Measurements from ENCODE around the gene AGRN. TPM values are rescaled to one million over a fixed set of nuclear protein-coding genes. Genes with fewer than 3 reads are reported as not detected.

The AGRN gene
- total RNA-seq, 1 experiment from 2014 or later: 175 TPM

DNA sequence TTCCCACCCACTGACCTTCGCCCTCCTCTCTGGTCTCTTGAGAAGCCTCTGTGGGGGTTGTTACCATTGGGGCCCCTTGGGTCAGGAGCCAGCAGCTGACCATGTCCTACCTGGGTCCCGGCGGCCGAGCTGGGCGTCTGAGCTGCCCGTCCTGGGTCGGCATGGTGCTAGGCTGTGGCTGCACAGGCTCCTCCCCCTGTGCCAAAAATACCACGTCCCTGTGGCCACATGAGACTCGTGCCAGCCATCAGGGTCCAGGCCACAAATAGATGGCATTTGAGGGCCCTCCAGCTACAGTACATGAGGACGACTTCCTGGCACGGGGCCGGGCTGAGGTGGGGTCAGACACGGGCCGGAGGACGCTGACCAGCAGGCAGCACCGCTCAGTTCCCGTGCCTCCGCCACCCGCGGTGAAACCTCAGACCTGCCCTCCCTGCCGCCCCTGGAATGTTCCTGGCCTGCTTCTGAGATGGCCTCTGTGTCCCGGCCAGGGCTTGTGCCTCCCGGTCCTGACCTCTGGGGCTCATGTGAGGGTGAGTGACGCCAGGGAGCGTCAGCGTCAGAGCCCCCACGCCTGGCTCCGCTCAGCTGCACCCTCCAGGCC, 37.9 kb upstream of the AGRN start, which contains the start of gene PERM1:
Gene PERM1, minus strand, starts transcription at position 139 of the 604 bp plus-strand sequence. CDS start 1,064 bp downstream, outside the sequence.
- no peaks in the 10 kb centered on the region for H3K79me1 ChIP-seq (ENCODE audit: insufficient read depth, low read depth, low read length, poor library complexity, severe bottlenecking)
- peaks cover 2% of the 10 kb centered on the region; the same call in 1 of the 2 replicates for H3K27me3 ChIP-seq (ENCODE audit: insufficient read depth, low read length)
- H2BK12ac ChIP-seq (ENCODE audit: insufficient read length, low read depth, low read length): no peak within 1 kb of the TSS
- no peak within 1 kb of the TSS for H2BK120ac ChIP-seq (ENCODE audit: low read depth, low read length, poor library complexity, severe bottlenecking)
- no peak within 1 kb of the TSS for H3K27ac ChIP-seq (ENCODE audit: insufficient read length, low read depth, low read length)
- no peak within 1 kb of the TSS for H3K56ac ChIP-seq (ENCODE audit: insufficient read length, low read depth, low read length)
- no peak within 1 kb of the TSS for H3K9ac ChIP-seq (ENCODE audit: extremely low read depth, insufficient read length, low read length)
- H3K4ac ChIP-seq (ENCODE audit: low read depth, low read length): no peak within 1 kb of the TSS
- Mint-ChIP-seq H3K9me3 (peaks cover 4 to 6% of the 10 kb centered on the region in 2 experiments), H3K27ac (peak within 1 kb of the TSS in 1 of 3 experiments; percentile 95; a peak in 1 of 7 replicates), H3K4me1 (0 out of 4 replicates have a peak, but pooled peaks cover 0 to 4% of the 10 kb centered on the region in 2 experiments), H3K27me3 (ENCODE audit: low read depth) (peaks cover 75% of the 10 kb centered on the region), H3K36me3 (ENCODE audit: insufficient read depth in 1 of 3, low read depth in 3 of 3) (peaks cover 0 to 6% (median 4%) of the 10 kb centered on the region in 3 experiments; a peak in 4 of 7 replicates), H3K4me3 (no peak within 1 kb of the TSS)
- no peak within 1 kb of the TSS for H3K4me2 ChIP-seq (ENCODE audit: insufficient read depth, insufficient read length, low read length)
- H3K79me2 ChIP-seq (ENCODE audit: insufficient read depth, low read length): no peaks in the 10 kb centered on the region
- no peak within 1 kb of the TSS for H4K5ac ChIP-seq (ENCODE audit: insufficient read length, low read depth, low read length)
- H3K23me2 ChIP-seq (ENCODE audit: insufficient read length, low read depth, low read length, poor library complexity, severe bottlenecking): no peaks in the 10 kb centered on the region
- no CpG with 5 or more reads among the region's 28 CpGs for WGBS (ENCODE audit: extremely low coverage, insufficient read length, low lambda C conversion rate)
- H4K91ac ChIP-seq (ENCODE audit: insufficient read length, low read depth, low read length): no peak within 1 kb of the TSS
- H4K8ac ChIP-seq (replicated peaks; ENCODE audit: insufficient read length, low read depth, low read length): no peak within 1 kb of the TSS
- H2AK5ac ChIP-seq (ENCODE audit: insufficient read length, low read length): no peak within 1 kb of the TSS
- no peak for DNase-seq
- no peaks in the 10 kb centered on the region for H4K20me1 ChIP-seq (ENCODE audit: control insufficient read depth, insufficient read depth, insufficient read length)
- no peak within 1 kb of the TSS for H3K14ac ChIP-seq (ENCODE audit: insufficient read depth, low read length)
- no peak within 1 kb of the TSS for H3K23ac ChIP-seq (ENCODE audit: insufficient read length, low read depth, low read length)
- H2BK5ac ChIP-seq (ENCODE audit: insufficient read length, low read length): no peak within 1 kb of the TSS
- no peak within 1 kb of the TSS for H2BK20ac ChIP-seq (ENCODE audit: low read depth, low read length, poor library complexity, severe bottlenecking)
- H3K18ac ChIP-seq (ENCODE audit: insufficient read length, low read depth, low read length): no peak within 1 kb of the TSS
- H2AFZ ChIP-seq (ENCODE audit: low read length): no peak within 1 kb of the TSS
- H3T11ph ChIP-seq (ENCODE audit: low read length): no peak within 1 kb of the TSS
- TF ChIP-seq, protein P1, sequence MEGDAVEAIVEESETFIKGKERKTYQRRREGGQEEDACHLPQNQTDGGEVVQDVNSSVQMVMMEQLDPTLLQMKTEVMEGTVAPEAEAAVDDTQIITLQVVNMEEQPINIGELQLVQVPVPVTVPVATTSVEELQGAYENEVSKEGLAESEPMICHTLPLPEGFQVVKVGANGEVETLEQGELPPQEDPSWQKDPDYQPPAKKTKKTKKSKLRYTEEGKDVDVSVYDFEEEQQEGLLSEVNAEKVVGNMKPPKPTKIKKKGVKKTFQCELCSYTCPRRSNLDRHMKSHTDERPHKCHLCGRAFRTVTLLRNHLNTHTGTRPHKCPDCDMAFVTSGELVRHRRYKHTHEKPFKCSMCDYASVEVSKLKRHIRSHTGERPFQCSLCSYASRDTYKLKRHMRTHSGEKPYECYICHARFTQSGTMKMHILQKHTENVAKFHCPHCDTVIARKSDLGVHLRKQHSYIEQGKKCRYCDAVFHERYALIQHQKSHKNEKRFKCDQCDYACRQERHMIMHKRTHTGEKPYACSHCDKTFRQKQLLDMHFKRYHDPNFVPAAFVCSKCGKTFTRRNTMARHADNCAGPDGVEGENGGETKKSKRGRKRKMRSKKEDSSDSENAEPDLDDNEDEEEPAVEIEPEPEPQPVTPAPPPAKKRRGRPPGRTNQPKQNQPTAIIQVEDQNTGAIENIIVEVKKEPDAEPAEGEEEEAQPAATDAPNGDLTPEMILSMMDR (conservative IDR thresholded peaks at IDR 0.05): no peak
- no peaks in the 10 kb centered on the region for H3K9me3 ChIP-seq (ENCODE audit: control insufficient read depth, low read depth, low read length)
- H3K4me1 ChIP-seq (ENCODE audit: insufficient read depth, low read length): no peaks in the 10 kb centered on the region
- no peak within 1 kb of the TSS for H2BK15ac ChIP-seq (ENCODE audit: low read depth, low read length)

Measured in H9 (cell line).